Dedifferentiated amniotic fluid mesenchymal stem cell (primary cell): ENCODE measurements around the gene TBK1.

ENCODE experiments used
- DNase-seq: peaks from one replicate; pipeline ENCODE4 v3.0.0-alpha.2; 2016; ENCODE audit errors: extremely low spot score

Gene TBK1

DNA sequence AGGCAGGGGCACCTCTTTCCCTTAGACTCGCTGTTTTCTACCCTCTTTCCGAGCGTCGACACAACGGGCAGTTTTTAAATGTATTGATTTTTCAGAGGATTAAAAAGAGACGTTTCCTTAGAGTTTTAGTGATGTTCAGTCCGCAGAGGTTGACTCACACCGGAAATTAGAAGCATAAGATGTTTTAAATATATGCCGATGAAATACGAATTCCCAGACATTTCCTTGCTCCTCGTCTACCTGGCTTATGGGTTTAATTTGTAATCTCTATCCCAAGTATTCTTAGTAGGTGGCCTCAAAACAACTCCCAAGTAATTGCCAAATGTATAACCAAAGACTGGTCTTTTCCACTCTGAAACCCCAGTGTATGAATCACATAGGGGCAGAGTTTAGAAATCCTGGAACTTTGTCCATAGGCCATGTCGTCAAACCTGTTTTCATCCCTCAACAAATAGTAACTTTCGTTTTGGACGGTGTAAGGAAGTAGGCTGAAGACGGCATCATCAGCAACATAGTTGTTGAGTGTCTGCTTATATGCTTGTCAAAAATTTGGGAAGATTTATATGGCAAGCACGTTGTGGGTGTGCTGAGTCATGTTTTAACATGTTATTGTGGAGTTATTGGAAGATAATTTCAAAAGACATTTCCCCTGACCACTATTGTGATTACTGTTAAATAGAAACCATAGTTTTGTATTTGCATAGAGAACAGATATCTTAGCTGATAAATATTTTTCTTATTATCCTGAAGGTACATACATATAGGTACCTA, 824 bp downstream of the TBK1 start:
- DNase-seq = peak; percentile 65

DNA sequence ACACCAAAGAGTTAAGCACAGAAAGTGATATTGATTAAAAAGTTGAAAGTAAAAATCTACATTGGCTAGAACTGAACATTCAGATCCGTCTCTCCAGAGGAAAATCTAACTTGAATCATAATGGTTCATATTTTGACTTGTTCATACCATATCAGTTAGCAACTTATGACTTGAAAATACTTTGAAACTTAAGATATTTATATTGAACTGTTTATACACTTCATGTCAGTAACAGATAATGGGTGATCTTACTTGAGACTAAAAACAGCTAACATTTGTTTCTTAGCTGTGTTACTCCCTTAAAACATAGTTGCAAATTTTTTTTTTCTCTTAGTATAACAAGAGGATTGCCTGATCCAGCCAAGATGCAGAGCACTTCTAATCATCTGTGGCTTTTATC, 3.6 kb downstream of the TBK1 start:
- DNase-seq = no peak

DNA sequence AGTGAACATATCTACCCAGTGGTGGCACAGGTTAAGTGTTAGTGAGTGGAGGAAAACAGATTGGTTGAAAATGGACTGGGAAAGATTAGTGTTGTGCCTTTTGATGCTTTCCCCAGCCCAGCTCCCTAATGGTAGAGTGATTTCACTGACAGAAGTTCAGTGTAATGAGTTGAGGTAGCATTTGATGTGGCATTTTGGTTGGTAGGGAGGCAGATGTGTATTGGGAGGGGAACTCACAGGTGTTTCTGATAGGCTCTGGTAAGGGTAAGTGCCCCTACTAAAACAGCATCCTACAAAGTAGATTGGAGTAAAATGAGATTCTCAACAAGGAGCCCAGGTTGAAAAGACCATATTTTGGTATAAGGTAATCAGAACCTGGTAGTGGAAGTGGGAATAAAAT, 4.2 kb downstream of the TBK1 start:
- DNase-seq = no peak

DNA sequence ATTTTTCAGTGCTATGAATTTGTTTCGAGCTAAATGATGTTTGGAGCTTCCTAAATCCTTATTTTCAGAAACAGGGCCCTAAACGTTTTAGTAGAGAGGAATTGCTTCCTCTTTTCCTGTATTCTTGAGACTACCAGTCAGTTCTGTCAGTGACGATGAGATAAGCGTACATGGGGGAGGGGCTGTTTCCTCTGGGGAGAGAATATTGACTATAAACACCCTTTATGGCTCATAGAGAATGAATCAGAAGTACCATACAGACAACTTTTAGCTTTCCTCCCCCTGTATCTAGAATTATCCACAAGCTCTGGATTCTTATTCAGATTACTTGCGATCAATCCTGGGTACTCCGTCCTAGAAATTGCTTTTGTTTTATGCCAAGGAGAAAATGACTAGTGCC, 5.1 kb downstream of the TBK1 start:
- no peak for DNase-seq

DNA sequence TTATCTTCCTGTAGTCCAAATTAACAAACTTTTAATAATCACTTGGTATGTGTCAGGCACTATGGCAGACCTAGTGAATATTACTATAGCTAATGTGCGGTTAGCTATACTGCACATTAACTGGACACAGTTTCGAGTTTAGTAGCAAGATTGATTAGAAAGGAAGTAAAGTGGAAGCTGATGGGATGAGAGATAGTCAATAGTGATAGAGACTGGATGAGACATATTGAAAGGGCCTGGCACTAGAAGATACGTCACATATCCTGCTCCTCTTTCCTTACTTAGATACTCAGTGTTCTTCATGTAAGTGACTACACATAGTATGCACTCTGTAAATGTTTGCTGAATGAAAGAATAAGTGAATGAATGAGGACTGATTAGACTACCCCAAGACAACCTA, 5.5 kb downstream of the TBK1 start:
- DNase-seq = no peak

DNA sequence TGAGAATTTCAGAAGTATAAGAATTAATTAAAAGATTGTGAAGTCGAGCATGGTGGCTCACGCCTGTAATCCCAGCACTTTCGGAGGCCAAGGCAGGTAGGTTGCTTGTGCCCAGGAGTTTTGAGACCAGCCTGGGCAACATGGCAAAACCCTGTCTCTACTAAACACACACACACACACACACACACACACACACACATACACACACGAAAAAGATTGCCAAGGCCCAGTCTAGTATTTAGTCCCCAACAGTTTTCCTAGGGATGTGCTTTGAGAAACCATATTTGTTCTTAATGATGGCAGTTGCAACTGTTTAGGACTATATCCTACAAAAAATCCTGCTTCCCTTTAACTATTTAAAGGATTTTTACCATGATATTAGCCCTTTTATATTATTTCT, 6.0 kb downstream of the TBK1 start:
- no peak for DNase-seq

DNA sequence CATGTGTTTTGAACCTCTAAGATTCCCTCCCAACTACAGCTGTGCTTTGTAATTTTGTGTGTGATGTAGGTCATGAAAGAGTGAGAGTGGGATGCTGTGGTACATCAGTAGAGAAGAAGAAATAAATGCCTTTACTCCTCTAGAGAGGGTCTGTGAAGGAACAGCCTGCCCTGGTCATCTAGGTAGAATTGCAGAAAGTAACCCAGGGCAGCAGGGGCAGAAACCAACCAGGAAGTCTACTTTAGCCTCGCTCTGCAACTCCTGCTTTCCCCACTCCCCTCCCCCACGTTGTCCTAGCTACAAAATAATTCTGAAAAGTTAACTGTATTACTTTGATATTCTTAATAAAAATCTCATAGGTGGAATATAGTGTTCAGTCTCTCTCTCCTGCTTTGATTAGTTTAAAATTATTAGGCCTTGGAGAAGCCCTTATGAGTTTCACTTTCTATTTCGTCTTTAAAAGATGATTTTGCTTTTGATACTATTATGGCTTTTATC, 7.5 kb downstream of the TBK1 start:
- DNase-seq = no peak

DNA sequence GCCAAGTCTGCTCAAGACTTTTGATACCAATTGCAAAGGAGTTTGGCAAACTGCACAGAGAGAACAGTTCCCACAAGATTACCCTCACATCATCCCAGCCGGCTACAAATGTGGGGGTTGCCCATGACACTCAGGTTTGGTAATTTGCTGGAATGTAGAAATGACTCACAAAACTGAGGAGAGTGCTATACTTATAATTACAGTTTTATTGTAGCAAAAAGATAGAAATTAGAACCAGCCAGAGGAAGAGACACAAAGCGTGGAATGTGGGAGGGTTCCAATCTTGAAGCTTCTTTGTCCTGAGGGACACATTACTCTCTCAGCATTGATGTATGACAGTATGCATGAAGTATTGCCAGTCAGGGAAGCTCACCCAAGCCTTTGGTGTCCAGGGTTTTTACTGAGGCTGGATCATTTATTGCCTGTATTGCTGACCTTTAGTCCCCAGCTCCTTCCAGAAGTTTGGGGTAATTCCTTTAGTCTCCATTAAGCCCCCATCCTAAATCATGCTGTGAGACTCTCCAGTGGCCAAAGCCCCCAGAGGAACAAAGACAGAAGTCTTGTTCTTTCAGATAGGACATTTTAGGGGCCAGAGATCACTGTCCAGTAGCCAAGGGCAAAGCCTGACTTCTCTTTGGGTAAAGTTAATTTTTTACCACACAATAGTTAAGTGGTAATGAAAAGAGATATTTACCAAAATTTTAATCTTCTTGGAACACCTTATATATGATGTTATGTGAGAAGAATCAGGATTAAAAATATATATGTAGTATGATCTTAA, 9.9 kb downstream of the TBK1 start:
- peak; percentile 33 for DNase-seq

DNA sequence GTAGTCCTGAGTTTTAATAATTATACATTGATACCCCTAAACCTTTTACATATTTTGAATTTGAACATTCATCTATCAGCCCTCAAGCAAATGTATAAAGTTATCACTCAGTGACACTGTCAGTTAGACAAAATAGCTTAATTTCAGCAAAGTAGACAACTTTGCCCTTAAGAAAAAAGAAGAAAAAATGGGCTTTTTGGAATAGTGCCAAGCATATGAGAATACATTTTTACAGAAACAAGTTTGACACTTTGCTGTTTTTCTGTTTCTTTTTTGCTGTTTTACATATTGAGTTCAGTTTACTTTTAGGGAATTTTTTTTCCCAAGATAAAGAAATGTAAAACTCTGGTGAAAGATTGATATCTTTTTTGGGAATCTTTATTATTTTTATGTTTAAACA, 14.3 kb downstream of the TBK1 start:
- DNase-seq = no peak

DNA sequence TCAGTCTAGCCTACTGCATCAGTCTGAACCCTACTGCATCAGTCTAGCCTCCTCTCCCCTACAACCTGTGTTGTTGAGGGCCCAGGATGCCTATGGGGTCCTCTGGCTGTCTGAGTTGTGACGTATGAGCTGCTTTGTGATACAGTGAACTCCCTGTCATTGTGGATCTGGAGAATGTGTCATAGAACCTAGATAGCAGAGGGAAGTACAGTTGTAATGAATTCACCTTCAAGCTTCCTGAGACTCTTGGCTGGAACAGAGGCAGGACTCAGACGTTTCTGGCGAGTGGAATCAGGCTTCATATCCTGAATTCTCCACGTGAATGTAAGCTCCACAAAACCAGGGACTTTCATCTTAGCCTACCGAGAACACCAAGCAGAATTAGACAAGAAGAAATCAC, 17.0 kb downstream of the TBK1 start:
- DNase-seq = no peak

DNA sequence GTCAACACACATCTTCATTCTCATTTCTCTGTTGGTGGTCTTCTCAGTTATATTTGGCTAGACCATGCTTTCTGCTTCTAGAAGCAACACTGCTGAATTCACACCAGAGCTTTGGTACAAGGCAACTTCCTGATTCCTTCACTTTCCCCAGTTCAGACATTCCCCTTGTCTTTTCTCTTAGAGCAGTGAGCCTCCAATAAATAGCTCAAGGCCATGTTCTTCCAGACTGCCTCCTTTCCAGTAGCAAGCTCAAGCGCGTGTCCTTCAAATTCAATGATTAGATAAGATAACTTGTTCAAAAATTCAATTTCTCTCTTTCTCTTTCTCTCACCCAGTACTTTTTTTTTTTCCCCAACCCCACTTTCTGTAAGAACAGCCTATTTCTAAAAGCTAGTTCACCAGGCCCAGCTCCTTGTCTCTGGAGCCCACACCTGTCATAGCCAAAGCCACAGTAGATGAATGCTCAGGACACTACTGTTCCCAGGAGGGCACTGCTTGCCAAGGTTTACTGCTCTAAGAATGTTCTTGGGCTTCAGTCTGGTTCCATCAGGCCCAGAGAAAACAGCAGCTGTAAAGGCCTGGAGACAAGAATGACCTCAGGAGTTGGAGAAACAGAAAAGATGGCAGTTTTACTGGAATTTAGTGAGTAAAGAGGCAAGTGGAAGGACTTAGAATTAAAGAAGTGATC, 17.7 kb downstream of the TBK1 start:
- no peak for DNase-seq

DNA sequence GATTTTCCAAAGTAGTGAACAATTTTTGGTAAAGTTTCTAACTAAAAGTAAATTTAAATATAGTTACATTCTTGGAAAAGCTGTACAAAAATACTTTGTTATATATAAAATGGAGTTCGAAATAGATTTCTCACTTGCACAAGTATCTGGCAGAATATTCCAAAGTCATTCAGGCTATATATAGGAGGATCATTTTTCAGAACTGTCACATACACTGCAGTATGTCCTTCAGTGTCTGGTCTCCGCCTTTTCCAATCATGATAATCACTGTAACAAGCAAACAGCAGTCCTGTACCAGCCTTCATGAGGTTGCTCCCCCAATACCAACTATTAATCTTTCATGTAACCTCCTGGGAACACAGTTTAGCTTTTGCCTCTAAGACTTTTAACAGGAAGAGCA, 18.6 kb downstream of the TBK1 start:
- no peak for DNase-seq

DNA sequence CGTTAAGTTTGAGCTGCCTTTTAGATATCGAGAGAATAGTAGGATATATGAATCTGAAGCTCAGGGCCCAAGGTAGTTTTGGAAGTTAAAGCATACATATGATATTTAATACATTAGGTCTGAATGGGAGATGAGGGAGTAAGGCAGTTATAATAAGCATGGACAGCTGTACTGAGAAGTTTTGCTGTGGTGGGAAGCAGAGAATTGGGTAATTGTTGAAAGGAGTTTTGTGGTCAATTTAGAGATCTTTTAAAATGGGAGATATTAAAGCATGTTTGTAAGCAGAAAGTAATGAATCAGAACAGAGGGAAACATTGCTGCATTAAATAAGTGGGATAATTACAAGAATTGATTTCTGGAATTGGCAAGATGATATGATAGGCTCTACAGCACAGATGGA, 21.3 kb downstream of the TBK1 start:
- DNase-seq = no peak

DNA sequence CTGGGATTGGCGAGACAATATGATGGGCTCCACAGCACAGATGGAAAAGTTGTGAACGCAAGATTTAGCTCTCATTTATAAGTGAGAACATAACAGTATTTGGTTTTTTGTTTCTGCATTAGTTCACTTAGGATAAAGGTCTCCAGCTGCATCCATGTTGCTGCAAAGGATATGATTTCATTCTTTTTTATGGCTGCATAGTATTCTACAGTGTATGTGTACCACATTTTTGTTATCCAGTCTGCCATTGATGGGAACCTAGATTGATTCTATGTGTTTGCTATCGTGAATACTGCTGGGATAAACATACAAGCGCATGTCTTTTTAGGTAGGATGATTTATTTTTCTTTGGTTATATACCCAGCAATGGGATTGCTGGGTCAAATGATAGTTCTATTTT, 23.6 kb downstream of the TBK1 start:
- DNase-seq = no peak

DNA sequence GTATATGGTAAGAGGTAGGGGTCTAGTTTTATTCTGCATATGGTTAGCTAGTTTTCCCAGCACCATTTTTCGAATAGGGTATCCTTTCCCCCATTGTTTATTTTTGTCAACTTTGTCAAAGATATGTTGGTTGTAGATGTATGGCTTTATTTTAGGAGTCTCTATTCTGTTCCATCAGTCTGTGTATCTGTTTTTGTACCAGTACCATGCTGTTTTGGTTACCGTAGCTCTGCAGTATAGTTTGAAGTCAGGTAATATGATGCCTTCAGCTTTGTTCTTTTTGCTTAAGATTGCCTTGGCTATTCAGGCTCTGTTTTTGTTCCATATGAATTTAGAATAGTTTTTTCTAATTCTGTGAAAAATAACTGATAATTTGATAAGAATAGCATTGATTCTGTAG, 24.9 kb downstream of the TBK1 start:
- no peak for DNase-seq

DNA sequence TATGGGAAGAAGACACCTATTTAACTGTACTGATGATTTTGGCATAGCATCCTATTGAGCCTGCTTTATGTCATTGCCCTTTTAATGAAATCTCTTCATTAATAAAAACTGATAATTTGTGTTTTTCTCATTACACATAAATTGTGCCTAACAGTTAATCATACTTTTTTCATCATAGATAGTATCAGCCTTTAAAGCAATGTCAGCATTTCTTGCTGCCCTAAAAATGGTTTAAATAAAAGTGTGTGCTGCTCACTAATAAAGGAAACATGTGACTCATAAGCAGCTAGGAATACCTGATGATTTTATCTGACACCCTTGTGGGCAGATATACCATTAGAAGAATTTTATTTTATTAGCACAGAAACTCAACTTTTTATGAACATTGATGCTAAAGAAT, 26.7 kb downstream of the TBK1 start:
- no peak for DNase-seq

DNA sequence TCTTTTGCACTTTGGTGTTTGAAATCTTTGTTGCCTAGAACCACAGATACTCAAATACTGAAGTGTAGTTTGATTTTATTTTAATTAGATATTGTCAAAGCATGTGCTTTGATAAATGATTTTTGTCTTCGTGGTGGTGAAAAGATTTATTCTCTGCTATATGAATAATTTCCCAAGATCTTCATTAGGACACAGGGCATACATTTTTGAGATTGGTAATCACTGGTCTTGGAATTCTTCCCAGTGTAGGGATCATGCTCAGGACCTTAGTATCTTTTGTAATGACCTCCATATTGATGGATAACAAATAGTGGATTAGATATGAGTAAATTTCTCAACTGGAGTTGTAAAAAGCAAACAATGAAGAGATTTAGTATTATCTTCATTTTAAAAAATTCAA, 28.2 kb downstream of the TBK1 start:
- no peak for DNase-seq

DNA sequence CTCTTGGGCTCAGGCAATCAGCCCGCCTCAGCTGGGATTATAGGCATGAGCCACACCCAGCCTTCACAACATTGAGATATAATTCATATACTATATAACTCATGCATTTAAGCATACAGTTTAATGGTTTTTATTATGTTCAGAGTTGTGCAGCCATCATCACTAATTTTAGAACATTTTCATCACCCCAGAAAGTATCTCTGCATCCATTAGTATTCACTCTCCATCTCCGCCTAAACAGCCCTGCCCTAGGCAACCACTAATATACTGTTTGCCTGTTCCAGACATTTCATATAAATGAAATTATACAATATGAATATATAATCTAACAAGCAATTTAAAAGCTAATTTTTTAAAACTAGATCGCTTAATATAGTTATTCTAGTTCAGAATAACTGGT, 34.7 kb downstream of the TBK1 start:
- no peak for DNase-seq

DNA sequence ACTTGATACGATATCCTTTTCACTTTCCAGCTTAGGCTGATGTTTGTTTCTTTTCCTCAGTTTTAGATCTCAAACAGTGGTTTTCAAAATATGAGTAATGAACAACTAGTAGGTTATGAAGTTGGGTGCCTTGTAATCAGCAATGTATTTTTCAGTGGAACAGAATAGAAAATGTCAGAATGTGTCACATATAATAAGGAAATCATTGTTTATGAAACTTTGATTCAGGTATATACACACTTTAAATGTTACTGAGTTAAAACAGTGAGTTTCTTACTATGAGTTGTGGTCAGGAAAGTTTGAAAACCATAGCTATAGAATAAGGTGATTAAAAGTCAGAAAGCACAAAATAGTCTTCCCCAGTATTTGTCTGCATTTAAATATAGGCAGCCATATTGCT, 39.8 kb downstream of the TBK1 start:
- DNase-seq = no peak

DNA sequence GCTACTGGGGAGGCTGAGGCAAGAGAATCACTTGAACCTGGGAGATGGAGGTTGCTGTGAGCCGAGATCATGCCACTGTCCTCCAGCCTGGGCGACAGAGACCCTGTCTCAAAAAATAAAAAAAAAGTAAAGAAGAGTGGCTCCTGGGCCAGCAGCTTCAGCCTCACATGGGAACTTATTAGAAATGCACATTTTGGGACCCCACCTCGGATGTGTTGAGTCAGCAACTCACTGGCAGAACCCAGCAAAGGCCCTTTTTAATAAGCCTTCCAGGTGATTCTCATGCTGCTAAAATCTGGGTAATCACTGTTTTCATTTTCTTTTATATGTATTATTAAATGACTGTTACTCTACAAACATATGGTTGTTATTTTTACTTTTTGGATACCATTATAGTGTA, 41.6 kb downstream of the TBK1 start:
- DNase-seq = no peak

DNA sequence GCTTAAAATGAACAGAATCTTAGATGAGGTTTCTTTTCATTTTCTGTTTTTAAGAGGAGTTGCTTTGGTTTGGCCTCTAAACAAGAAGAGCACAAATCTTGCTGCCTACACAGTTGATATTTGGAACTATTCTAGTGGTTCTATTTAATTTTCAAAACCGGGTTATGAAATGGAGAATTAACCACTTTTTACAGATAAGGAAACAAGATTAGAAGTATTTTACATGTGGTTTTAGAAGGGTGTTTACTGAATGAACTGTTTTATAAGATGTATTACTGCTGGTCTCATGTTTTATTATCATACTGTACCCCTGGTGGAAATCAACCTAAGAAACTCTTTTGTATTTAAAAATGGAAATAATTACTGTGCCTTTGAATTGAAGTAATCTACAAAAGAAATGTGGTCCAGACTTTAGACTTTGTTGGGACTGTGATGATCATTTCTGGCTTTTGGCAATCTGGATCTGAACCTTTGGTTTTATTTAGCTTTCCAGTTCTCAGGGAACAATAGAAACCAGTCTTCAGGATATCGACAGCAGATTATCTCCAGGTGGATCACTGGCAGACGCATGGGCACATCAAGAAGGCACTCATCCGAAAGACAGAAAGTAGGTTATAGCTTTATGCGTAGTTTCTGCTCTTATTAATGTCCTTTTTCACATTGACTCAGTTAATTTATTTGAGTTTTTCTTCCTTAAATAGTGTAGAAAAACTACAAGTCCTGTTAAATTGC, 43.2 kb downstream of the TBK1 start:
- no peak for DNase-seq

DNA sequence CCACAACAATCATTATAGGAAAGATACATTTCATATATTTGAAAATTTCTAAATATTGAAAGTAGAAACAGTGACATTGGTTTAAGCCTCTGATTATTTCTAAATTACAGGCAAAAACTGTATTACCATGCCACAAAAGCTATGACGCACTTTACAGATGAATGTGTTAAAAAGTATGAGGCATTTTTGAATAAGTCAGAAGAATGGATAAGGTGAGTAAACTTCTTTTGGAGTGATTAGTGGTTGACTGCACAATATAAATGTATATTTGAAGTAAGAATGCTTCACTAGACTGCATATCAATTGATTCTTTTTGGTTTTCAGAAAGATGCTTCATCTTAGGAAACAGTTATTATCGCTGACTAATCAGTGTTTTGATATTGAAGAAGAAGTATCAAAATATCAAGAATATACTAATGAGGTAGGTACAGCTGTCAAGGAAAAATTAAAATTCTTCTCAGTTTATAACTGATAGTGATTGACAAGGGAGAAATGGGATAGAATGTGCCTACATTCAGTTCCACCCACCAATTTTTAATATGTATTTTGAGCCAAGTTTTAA, 45.0 kb downstream of the TBK1 start:
- no peak for DNase-seq
